NB4 (cell line): Measurements from ENCODE around the gene OBSL1.

Source experiments
- MYC ChIP-seq: IDR thresholded peaks from 2 replicates; pipeline ENCODE4 v1.6.1; 2011; ENCODE audit warnings: low read depth, low read length
- POLR2A ChIP-seq: IDR thresholded peaks from 2 replicates; pipeline ENCODE4 v1.6.1; 2011; ENCODE audit warnings: mild to moderate bottlenecking; ENCODE audit not compliant: insufficient read length; ENCODE audit errors: extremely low read depth
- TF ChIP-seq, protein P1 (sequence below): IDR thresholded peaks from one replicate; pipeline ENCODE4 v1.5.1; 2012; ENCODE audit warnings: low read depth, low read length
- TF ChIP-seq, protein P2 (sequence below): IDR thresholded peaks from 2 replicates; pipeline ENCODE4 v1.6.1; 2011; ENCODE audit warnings: low read depth, low read length

DNA sequence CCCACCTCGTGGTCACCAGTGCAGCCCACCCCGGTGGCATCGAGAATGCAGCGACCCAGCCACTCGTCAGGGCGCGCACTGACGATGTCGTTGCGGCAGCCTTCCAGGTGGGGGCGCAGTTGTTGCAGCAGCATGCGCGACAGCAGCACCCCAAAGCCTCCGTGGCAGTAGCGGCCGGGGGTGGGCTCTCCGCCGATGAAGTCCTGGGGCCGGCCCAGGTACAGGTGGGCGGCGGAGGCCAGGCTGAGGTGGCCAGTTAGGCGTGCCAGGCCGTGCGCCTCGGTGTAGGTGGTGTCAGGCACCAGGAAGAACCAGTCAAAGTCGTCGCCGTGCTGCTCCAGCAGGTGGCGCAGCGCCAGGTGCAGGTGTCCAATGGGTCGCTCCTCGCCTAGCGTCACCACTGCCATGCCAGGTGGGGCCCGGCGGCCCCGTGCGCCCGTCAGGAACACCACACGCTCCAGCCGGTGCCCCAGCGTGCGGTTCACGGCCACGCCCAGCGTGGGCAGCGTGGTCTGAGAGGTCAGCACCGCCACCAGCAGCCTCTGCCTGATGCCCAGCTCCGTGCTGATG lies 29.6 kb downstream of the OBSL1 start:
- TF ChIP-seq, protein P1, sequence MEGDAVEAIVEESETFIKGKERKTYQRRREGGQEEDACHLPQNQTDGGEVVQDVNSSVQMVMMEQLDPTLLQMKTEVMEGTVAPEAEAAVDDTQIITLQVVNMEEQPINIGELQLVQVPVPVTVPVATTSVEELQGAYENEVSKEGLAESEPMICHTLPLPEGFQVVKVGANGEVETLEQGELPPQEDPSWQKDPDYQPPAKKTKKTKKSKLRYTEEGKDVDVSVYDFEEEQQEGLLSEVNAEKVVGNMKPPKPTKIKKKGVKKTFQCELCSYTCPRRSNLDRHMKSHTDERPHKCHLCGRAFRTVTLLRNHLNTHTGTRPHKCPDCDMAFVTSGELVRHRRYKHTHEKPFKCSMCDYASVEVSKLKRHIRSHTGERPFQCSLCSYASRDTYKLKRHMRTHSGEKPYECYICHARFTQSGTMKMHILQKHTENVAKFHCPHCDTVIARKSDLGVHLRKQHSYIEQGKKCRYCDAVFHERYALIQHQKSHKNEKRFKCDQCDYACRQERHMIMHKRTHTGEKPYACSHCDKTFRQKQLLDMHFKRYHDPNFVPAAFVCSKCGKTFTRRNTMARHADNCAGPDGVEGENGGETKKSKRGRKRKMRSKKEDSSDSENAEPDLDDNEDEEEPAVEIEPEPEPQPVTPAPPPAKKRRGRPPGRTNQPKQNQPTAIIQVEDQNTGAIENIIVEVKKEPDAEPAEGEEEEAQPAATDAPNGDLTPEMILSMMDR, result peak; percentile 87
- TF ChIP-seq, protein P2, sequence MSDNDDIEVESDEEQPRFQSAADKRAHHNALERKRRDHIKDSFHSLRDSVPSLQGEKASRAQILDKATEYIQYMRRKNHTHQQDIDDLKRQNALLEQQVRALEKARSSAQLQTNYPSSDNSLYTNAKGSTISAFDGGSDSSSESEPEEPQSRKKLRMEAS, result peak; percentile 62
- TF ChIP-seq POLR2A (no peak), MYC (peak; percentile 45)
